ENCODE data around the gene CLIC6. TPM values are rescaled to one million over a fixed set of nuclear protein-coding genes. Genes with fewer than 3 reads are reported as not detected.

Gene CLIC6
- polyA plus RNA-seq, 3 donors = not detected

GRCh38 chr21:34713621-34714020, 44.8 kb downstream of the CLIC6 start:
- H3K9ac ChIP-seq (ENCODE audit: insufficient read depth, low read length, poor library complexity, severe bottlenecking) = no peak overlapping the region
- H3K27me3 Mint-ChIP-seq (ENCODE audit: low read depth in 3 of 3) = peaks cover 6 to 11% (median 9%) of the 10 kb centered on the region in 3 donors
- H3K4me1 Mint-ChIP-seq = peaks cover 2% of the 10 kb centered on the region
- intact Hi-C loops (cut with micrococcal nuclease) = no loop called here
- no peaks in the 10 kb centered on the region for H3K27me3 ChIP-seq (ENCODE audit: control insufficient read depth in 2 of 2, insufficient read depth in 2 of 2, low read length in 2 of 2)
- no peak overlapping the region for H3K27ac ChIP-seq (ENCODE audit: low read depth in 1 of 2, low read length in 2 of 2)
- no CpG with 5 or more reads among the region's 1 CpG for WGBS (ENCODE audit: insufficient coverage)
- no peaks in the 10 kb centered on the region for H4K20me1 ChIP-seq (ENCODE audit: insufficient read depth, low read length)
- H3K36me3 Mint-ChIP-seq = no peaks in the 10 kb centered on the region
- H3K36me3 ChIP-seq (replicated peaks in 1 of 2; ENCODE audit: control insufficient read depth in 1 of 2, insufficient read depth in 2 of 2, low read length in 2 of 2) = no peaks in the 10 kb centered on the region
- no peak overlapping the region for H3K4me2 ChIP-seq (replicated peaks; ENCODE audit: extremely low read depth, low read length, poor library complexity, severe bottlenecking)
- TF ChIP-seq, protein P1, sequence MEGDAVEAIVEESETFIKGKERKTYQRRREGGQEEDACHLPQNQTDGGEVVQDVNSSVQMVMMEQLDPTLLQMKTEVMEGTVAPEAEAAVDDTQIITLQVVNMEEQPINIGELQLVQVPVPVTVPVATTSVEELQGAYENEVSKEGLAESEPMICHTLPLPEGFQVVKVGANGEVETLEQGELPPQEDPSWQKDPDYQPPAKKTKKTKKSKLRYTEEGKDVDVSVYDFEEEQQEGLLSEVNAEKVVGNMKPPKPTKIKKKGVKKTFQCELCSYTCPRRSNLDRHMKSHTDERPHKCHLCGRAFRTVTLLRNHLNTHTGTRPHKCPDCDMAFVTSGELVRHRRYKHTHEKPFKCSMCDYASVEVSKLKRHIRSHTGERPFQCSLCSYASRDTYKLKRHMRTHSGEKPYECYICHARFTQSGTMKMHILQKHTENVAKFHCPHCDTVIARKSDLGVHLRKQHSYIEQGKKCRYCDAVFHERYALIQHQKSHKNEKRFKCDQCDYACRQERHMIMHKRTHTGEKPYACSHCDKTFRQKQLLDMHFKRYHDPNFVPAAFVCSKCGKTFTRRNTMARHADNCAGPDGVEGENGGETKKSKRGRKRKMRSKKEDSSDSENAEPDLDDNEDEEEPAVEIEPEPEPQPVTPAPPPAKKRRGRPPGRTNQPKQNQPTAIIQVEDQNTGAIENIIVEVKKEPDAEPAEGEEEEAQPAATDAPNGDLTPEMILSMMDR (IDR thresholded peaks at IDR 0.05) = no peak
- no peak overlapping the region for H2AFZ ChIP-seq (ENCODE audit: insufficient read depth, low read depth, low read length, poor library complexity, severe bottlenecking)
- no peaks in the 10 kb centered on the region for H3K9me3 ChIP-seq (replicated peaks in 1 of 2; ENCODE audit: control insufficient read depth in 1 of 2, insufficient read depth in 1 of 2, low read length in 2 of 2)
- no peak overlapping the region for H3K27ac Mint-ChIP-seq
- H3K4me3 Mint-ChIP-seq = no peak overlapping the region
- peaks cover 0 to 2% (median 0%) of the 10 kb centered on the region in 7 donors for H3K9me3 Mint-ChIP-seq
- no peaks in the 10 kb centered on the region for H3K4me1 ChIP-seq (ENCODE audit: control insufficient read depth in 1 of 2, insufficient read depth in 2 of 2, low read length in 2 of 2)
- H3K4me3 ChIP-seq (replicated peaks in 1 of 3; ENCODE audit: low read depth in 2 of 3, low read length in 3 of 3) = no peak overlapping the region
- no peaks in the 10 kb centered on the region for H3K79me2 ChIP-seq (ENCODE audit: insufficient read depth, low read length)
- no peak for DNase-seq

DNA sequence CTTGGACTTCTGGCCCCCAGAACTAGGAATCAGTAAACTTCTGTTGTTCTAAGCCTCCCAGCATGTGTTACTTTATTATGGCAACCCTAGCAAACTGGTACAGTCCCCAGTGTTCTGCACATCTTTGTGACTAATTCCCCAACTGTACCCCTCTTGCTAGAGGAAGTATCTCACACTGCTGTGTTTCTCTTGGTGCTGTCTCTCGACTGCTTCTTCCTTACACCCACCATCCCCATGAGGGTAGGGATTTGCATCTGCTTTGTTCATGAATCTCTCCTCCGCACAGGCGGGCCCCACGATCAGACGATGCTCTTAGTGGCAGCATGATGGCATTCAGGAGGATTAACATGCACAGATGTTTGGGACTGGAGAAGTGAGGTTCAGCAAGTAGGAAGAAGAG, 46.7 kb downstream of the CLIC6 start:
- peaks cover 2% of the 10 kb centered on the region for H3K4me1 Mint-ChIP-seq
- no peaks in the 10 kb centered on the region for H3K79me2 ChIP-seq (ENCODE audit: insufficient read depth, low read length)
- no peak overlapping the region for H3K4me2 ChIP-seq (replicated peaks; ENCODE audit: extremely low read depth, low read length, poor library complexity, severe bottlenecking)
- no peak overlapping the region for H3K4me3 ChIP-seq (replicated peaks in 1 of 3; ENCODE audit: low read depth in 2 of 3, low read length in 3 of 3)
- no peaks in the 10 kb centered on the region for H4K20me1 ChIP-seq (ENCODE audit: insufficient read depth, low read length)
- no peak for DNase-seq
- H3K9me3 Mint-ChIP-seq = peaks cover 0 to 2% (median 0%) of the 10 kb centered on the region in 7 donors
- H3K27me3 Mint-ChIP-seq (ENCODE audit: low read depth in 3 of 3) = peaks cover 4 to 11% (median 9%) of the 10 kb centered on the region in 3 donors
- no peak overlapping the region for H3K9ac ChIP-seq (ENCODE audit: insufficient read depth, low read length, poor library complexity, severe bottlenecking)
- H3K4me3 Mint-ChIP-seq = no peak overlapping the region
- intact Hi-C loops (cut with micrococcal nuclease) = no loop called here
- TF ChIP-seq, protein P1 (IDR thresholded peaks at IDR 0.05) = no peak
- H3K36me3 ChIP-seq (replicated peaks in 1 of 2; ENCODE audit: control insufficient read depth in 1 of 2, insufficient read depth in 2 of 2, low read length in 2 of 2) = no peaks in the 10 kb centered on the region
- H2AFZ ChIP-seq (ENCODE audit: insufficient read depth, low read depth, low read length, poor library complexity, severe bottlenecking) = no peak overlapping the region
- H3K27ac Mint-ChIP-seq = no peak overlapping the region
- H3K27ac ChIP-seq (ENCODE audit: low read depth in 1 of 2, low read length in 2 of 2) = no peak overlapping the region
- H3K9me3 ChIP-seq (replicated peaks in 1 of 2; ENCODE audit: control insufficient read depth in 1 of 2, insufficient read depth in 1 of 2, low read length in 2 of 2) = no peaks in the 10 kb centered on the region
- H3K27me3 ChIP-seq (ENCODE audit: control insufficient read depth in 2 of 2, insufficient read depth in 2 of 2, low read length in 2 of 2) = no peaks in the 10 kb centered on the region
- 80% methylated on average over 1 of the region's 5 CpGs for WGBS (ENCODE audit: insufficient coverage)
- H3K36me3 Mint-ChIP-seq = no peaks in the 10 kb centered on the region
- no peaks in the 10 kb centered on the region for H3K4me1 ChIP-seq (ENCODE audit: control insufficient read depth in 1 of 2, insufficient read depth in 2 of 2, low read length in 2 of 2)
